GM12875 (cell line): Measurements from ENCODE around the gene THY1.

Experiments used
- H3K4me3 ChIP-seq: one replicate; pipeline ENCODE4 v1.5.1; 2011; ENCODE audit warnings: low read depth, low read length, control low read depth
- CTCF ChIP-seq: IDR thresholded peaks from 2 replicates; pipeline ENCODE4 v1.5.1; 2011; ENCODE audit warnings: low read depth, mild to moderate bottlenecking, control low read depth, inconsistent platforms, low read length, moderate library complexity, borderline replicate concordance; ENCODE audit not compliant: insufficient read depth

Gene THY1

DNA sequence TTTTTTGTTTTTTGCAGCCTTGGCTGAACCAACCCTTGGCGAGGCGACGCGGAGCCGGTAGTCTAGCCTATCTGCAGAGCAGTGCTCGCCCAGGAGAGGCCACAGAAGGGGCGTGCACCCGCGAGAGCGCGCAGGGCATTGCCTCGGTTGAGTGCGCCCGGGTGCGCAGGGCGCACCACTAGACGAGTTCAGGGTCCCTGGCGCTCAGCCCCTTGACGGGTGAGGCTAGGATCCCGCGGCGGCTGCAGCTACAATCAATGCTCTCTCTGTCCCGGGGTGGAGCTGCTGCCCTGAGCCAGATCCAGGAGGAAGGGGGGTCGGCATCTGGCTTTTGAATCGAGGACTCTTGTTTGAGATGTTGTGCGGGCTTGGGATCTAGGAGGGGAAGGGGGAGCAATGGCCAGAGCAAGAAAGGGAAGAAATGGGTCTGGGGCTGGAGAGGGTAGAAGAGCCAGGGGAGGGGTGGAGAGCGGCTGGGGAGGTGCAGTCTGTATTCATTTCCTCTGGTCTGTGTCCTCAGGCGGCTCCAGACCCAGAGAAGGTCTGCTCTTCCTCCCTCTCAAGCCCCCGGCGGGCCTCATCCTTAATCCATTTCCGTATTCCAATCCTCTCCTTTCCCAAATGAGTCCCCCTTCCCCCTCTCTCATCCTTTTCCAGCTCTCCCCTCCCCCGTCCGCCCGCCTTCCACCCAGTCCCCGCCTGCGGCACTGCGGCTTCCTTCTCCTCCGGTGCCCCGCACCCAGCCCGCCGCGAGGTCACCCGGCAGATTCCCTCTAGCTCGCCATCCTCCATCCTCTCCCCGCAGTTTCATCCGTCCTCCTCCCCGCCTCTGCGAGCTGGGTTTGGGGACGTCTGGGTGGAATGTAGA, 797 bp downstream of the THY1 start:
- peak overlapping the region; percentile 35 for H3K4me3 ChIP-seq
- no peak for TF ChIP-seq CTCF

DNA sequence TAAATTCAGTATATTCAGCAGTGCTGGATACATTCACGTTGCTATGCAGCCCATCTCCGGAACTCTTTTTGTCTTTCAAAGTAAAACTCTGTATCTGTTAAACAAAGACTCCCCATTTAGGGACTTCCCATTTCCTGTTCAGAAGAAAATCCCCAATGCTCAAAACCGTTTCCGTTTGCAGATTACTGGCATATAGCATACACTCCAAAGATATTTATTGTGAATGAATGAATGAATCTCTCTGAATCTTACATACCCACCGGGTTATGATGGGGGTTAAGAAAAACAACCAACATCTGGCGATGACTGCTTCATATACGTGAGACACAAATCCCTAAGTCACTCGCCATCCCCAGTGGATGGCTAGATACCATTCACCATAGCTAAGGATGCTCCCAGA, 1.6 kb downstream of the THY1 start:
- TF ChIP-seq CTCF = no peak
- no peak overlapping the region for H3K4me3 ChIP-seq

DNA sequence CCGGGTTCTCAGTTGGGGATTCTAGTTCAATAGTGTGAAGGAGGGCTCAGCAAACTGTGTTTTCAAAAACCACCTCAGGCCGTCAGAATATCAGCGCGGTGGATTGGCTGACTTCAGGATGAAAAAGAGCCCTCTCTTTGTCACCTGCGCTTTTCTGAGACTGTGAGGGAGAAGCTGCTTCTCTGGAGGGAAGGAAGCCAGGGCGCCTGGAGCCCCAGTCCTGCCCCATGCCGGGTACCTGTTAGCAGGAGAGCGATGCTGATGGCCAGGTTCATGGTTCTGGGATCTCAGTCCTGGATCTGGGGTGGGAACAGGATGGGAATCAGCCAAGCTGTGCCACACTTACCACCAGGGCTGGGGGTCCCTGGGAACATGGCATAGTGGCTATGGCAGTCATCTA, 2.3 kb downstream of the THY1 start:
- TF ChIP-seq CTCF = no peak
- H3K4me3 ChIP-seq = no peak overlapping the region

DNA sequence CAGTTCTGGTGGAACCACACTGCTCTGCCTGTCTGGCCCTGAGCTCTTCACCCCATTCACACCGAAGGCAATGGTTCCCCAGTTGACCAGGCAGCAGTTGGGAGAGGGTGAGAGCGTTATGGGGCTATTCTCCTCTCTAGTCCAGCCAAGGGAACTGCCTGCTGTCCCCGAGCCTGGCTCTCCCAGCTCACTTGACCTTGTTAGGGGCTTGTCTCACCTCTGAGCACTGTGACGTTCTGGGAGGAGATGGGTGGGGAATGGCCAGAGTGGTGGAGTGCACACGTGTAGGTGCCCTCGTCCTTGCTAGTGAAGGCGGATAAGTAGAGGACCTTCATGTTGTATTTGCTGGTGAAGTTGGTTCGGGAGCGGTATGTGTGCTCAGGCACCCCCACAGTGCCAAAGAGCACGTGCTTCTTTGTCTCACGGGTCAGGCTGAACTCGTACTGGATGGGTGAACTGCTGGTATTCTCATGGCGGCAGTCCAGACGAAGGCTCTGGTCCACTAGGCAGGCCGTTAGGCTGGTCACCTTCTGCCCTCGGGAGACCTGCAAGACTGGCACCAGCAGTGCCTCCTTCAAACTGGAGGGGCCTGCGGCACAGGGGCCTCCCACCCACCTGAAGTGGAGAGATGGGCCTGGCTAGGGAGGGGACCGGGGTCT, 3.0 kb downstream of the THY1 start:
- TF ChIP-seq CTCF = no peak
- H3K4me3 ChIP-seq = no peak overlapping the region

DNA sequence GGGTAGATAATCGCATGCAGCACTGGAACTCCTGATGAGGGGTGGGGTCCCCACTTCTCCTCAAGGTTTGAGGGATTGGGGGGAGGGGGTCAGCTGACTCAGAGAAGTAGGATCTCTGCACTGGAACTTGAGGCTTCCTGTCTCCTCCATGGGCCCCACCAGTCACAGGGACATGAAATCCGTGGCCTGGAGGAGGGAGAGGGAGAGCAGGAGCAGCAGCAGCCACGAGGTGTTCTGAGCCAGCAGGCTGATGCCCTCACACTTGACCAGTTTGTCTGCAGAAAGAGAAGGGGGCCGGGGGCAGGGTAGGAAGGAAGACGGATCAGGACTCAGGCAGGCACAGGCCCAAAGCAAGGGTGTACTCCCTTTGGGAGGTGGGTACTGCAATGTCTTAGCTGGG, 3.7 kb downstream of the THY1 start:
- no peak for TF ChIP-seq CTCF
- no peak overlapping the region for H3K4me3 ChIP-seq

DNA sequence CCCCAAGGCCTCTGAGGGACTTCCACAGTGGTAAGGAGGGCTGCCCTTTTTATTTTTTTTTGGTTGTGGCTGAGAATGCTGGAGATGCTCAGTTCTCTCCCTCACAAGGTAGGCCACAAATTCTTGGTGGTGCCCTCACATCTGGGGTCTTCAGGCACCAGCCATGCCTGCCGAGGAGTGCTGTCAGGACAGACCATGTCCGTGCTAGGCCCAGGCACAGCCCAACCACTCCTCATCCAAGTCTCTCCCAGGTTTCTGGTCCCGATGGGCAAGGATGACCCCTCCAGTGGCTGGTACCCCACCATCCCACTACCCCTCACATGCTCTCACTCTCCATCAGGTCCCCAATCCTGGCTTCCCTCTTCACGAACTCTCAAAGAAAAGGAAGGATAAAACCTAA, 4.2 kb downstream of the THY1 start:
- no peak overlapping the region for H3K4me3 ChIP-seq
- no peak for TF ChIP-seq CTCF

DNA sequence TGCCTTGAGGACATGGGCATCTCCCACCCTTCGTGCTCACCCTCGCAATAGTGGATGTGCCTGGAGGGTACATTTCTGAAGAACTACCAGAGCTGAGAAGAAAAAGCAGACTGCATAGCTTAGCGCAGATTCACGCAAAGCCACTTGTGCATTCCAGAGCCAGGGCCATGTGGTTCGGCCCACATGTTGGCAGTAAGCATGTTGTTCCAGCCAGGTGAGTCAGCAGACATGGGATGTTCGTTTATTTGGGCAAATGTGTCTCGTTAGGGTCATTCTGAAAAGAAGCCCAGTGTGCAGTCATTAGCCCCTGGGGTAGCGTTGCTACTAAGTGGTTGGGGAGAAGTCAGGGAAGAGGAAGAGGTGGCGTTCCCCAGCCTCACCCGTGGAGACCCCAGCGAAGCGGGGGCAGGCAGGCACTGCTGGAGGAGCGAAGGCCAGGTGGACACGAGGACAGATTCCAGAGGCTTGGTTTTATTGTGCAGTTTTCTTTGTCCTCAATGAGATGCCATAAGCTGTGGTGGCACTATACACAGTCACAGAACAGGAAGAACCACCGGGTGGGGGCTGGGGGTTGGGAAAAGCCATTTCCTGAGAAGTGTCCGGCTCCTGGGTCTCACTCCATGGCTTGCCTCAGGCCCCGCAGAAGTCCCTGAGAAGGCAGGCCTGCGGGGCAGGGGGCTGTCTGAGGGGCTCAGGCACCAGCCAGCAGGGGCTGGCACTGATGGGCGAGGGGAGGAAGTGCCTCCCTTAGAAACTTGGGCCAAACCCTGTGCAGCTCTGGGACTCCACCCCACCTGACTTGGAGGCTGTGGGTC, 5.0 kb downstream of the THY1 start:
- no peak overlapping the region for H3K4me3 ChIP-seq
- no peak for TF ChIP-seq CTCF
